RKO (cell line): ENCODE data around the gene SLC38A10.

Experiments used
- DNase-seq: peaks from one replicate; pipeline ENCODE4 v3.0.0-alpha.2; 2016; ENCODE audit warnings: low spot score

SLC38A10 gene

GRCh38 chr17:81298991-81299738 is 4.1 kb upstream of the SLC38A10 start:
- DNase-seq, result no peak

- DNase-seq, result no peak
These were observed 3.4 kb upstream of the SLC38A10 start for GRCh38 chr17:81298325-81298990.

GRCh38 chr17:81295676-81296381 is 722 bp upstream of the SLC38A10 start:
- DNase-seq, result peak; percentile 80

- DNase-seq, result peak; percentile 27
These were observed 536 bp downstream of the SLC38A10 start for GRCh38 chr17:81294512-81295030.

GRCh38 chr17:81292450-81292849 is 2.7 kb downstream of the SLC38A10 start:
- no peak for DNase-seq

GRCh38 chr17:81291662-81292061 is 3.4 kb downstream of the SLC38A10 start:
- peak; percentile 43 for DNase-seq

GRCh38 chr17:81290230-81290629 is 4.9 kb downstream of the SLC38A10 start:
- DNase-seq, result no peak

- DNase-seq, result no peak
These were observed 5.5 kb downstream of the SLC38A10 start for GRCh38 chr17:81289627-81290026.

- DNase-seq, result no peak
These were observed 6.4 kb downstream of the SLC38A10 start for GRCh38 chr17:81288715-81289114.

GRCh38 chr17:81287741-81288430 is 7.2 kb downstream of the SLC38A10 start:
- DNase-seq, result no peak

- DNase-seq, result no peak
These were observed 8.0 kb downstream of the SLC38A10 start for GRCh38 chr17:81287152-81287551.

- DNase-seq, result no peak
These were observed 8.5 kb downstream of the SLC38A10 start for GRCh38 chr17:81286491-81287145.

- no peak for DNase-seq
These were observed 9.2 kb downstream of the SLC38A10 start for GRCh38 chr17:81285894-81286293.

GRCh38 chr17:81285179-81285878 is 9.8 kb downstream of the SLC38A10 start:
- DNase-seq, result no peak

- no peak for DNase-seq
These were observed 12.2 kb downstream of the SLC38A10 start for GRCh38 chr17:81282876-81283275.

GRCh38 chr17:81282141-81282540 is 13.0 kb downstream of the SLC38A10 start:
- DNase-seq, result no peak

- no peak for DNase-seq
These were observed 14.5 kb downstream of the SLC38A10 start for GRCh38 chr17:81280571-81280970.

GRCh38 chr17:81279278-81280275 is 15.5 kb downstream of the SLC38A10 start:
- DNase-seq, result no peak

GRCh38 chr17:81278831-81279230 is 16.3 kb downstream of the SLC38A10 start:
- DNase-seq, result no peak
